Mucosa of descending colon (tissue), 3 donors: ENCODE data around the gene PRKAA1. TPM values are rescaled to one million over a fixed set of nuclear protein-coding genes. Genes with fewer than 3 reads are reported as not detected.
"Not testable (repeated sequence)": the region's sequence is repeated elsewhere in the genome, so short reads cannot be mapped to it uniquely, and the experiment has no call there.

Experiments used
- ATAC-seq: fragments of 200-7000 bp; cut with Tn5 transposase; one replicate; pipeline ENCODE4 v1.9.1; 2020; ENCODE audit warnings: mild to moderate bottlenecking, moderate library complexity
- DNase-seq, 3 donors: peaks; one replicate each; pipeline ENCODE4 v3.0.0-alpha.2; 2020
- H3K36me3 ChIP-seq: fragments of 200-600 bp; one replicate; pipeline ENCODE4 v1.8.0; 2021; ENCODE audit warnings: low read depth, mild to moderate bottlenecking
- H3K4me1 ChIP-seq: fragments of 200-600 bp; one replicate; pipeline ENCODE4 v1.8.0; 2021; ENCODE audit warnings: low read depth, mild to moderate bottlenecking
- H3K4me3 ChIP-seq: fragments of 200-600 bp; one replicate; pipeline ENCODE4 v1.8.0; 2021; ENCODE audit warnings: mild to moderate bottlenecking
- H3K9me3 ChIP-seq: fragments of 200-600 bp; one replicate; pipeline ENCODE4 v1.8.0; 2021; ENCODE audit warnings: mild to moderate bottlenecking
- CTCF ChIP-seq: fragments of 200-600 bp; IDR thresholded peaks from one replicate; pipeline ENCODE4 v1.8.0; 2022; ENCODE audit warnings: antibody characterized with exemption, mild to moderate bottlenecking
- intact Hi-C, 2 donors: fragments of 100-400 bp; cut with DNase I in 1 of 2; cut with micrococcal nuclease in 1 of 2; formaldehyde crosslinking; loops; one replicate each; pipeline versions ENCODE4 v1.11.0 to v1.11.1; 2022; cut with DNase I, micrococcal nuclease
- total RNA-seq, 3 donors: library from RNA; stranded (reverse); fragmentation: NEBNext Ultra II Directional in 2 of 3; extraction: Animal tissue kit (Norgen Biotek cat#: 25700) in 2 of 3; gene quantifications; one replicate each; pipeline versions ENCODE4 v1.2.1 to v1.2.4, GENCODE V29; 2021 to 2023
- donor health status: DM: no; HTN: no; CAD: no; lungs with moderate emphysema.
- donor health status: DM: no; HTN: no; CAD: no.
- donor health status: DM: no; HTN: yes; CAD: no.

The PRKAA1 gene
- total RNA-seq, 3 donors from 2014 or later, result 89.7 to 111 (median 97.9) TPM

- Histone ChIP-seq H3K4me1 (peaks cover 33% of the 10 kb centered on the region), H3K4me3 (no peak overlapping the region), H3K9me3 (no peaks in the 10 kb centered on the region), H3K36me3 (no peaks in the 10 kb centered on the region)
- ATAC-seq (peak; percentile 11), DNase-seq (no peak)
- intact Hi-C loops, result no loop called here
- TF ChIP-seq CTCF, result no peak
Observed at GRCh38 chr5:40796487-40796889, 1.7 kb downstream of the PRKAA1 start.

DNA sequence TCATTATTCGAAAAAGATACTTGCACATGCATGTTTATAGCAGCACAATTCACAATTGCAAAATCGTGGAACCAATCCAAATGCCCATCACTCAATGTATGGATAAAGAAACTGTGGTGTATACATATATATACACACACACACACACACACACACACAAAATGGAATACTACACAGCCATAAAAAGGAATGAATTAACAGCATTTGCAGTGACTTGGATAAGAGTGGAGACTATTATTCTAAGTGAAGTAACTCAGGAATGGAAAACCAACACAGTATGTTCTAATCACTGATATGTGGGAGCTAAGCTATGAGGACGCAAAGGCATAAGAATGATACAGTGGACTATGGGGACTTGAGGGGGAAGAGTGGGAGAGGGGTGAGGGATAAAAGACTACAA is 3.3 kb downstream of the PRKAA1 start:
- DNase-seq, H3K4me3 ChIP-seq, H3K9me3 ChIP-seq, intact Hi-C loops, H3K36me3 ChIP-seq, ATAC-seq: not testable (repeated sequence)
- peaks cover 43% of the 10 kb centered on the region for H3K4me1 ChIP-seq

DNA sequence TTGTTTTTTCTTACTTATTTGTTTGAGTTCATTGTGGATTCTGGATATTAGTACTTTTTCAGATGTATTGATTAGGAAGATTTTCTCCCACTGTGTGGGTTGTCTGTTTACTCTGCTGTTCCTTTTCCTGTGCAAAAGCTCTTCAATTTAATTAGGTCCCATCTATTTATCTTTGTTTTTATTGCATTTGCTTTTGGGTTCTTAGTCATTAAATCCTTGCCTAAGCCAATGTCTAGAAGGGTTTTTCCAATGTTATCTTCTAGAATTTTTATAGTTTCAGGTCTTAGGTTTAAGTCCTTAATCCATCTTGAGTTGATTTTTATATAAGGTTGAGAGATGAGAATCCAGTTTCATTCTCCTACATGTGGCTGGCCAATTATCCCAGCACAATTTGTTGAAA is 3.8 kb downstream of the PRKAA1 start:
- H3K4me3 ChIP-seq, H3K9me3 ChIP-seq, intact Hi-C loops, DNase-seq, ATAC-seq, H3K36me3 ChIP-seq: not testable (repeated sequence)
- peaks cover 45% of the 10 kb centered on the region for H3K4me1 ChIP-seq

DNA sequence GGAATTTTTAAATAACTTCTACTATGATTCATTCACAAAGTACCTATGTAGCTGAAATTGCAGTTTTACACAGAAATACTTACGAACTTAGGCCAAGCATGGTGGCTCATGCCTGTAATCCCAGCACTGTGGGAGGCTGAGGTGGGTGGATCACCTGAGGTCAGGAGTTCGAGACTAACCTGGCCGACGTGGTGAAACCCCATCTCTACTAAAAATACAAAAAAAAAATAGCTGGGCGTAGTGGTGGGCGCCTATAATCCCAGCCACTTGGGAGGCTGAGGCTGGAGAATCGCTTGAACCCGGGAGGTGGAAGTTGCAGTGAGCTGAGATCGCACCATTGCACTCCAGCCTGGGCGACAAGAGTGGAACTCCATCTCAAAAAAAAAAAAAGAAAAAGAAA is 5.5 kb downstream of the PRKAA1 start:
- DNase-seq, H3K36me3 ChIP-seq, intact Hi-C loops, ATAC-seq, H3K9me3 ChIP-seq, H3K4me3 ChIP-seq: not testable (repeated sequence)
- H3K4me1 ChIP-seq, result peaks cover 45% of the 10 kb centered on the region

DNA sequence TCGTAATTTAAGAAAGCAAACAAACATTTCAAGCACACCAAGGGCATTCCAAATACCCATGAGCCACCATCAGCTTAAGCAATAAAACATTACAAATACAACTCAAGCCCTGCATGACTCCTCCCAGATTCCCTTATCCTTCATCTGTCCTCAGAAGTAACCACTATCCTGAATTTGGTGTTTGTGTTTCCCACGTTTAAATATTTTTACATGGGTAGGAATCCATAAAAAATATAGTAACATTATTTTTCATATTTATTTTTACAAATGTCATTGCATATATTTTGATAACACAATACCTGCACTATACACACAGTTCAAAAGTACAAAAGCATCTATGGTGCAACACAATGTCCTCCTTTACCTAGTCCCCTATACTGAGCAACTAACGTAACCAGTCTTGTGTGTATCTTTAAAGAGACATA is 6.4 kb downstream of the PRKAA1 start:
- Histone ChIP-seq H3K36me3 (no peaks in the 10 kb centered on the region), H3K4me3 (no peak overlapping the region), H3K9me3 (no peaks in the 10 kb centered on the region), H3K4me1 (peaks cover 42% of the 10 kb centered on the region)
- TF ChIP-seq CTCF, result no peak
- DNase-seq, result no peak
- peak; percentile 81 for ATAC-seq
- intact Hi-C loops, result no loop called here

GRCh38 chr5:40790947-40791593 is 7.1 kb downstream of the PRKAA1 start:
- peaks cover 36% of the 10 kb centered on the region for H3K4me1 ChIP-seq
- no peak for DNase-seq
- intact Hi-C loops, result no loop called here
- H3K9me3 ChIP-seq, result no peaks in the 10 kb centered on the region
- no peaks in the 10 kb centered on the region for H3K36me3 ChIP-seq
- H3K4me3 ChIP-seq, result no peak overlapping the region
- no peak for TF ChIP-seq CTCF
- no peak for ATAC-seq

GRCh38 chr5:40788941-40789340 is 9.2 kb downstream of the PRKAA1 start:
- H3K36me3 ChIP-seq, H3K9me3 ChIP-seq, DNase-seq, intact Hi-C loops, ATAC-seq, H3K4me3 ChIP-seq: not testable (repeated sequence)
- peaks cover 40% of the 10 kb centered on the region for H3K4me1 ChIP-seq

- no peak for ATAC-seq
- TF ChIP-seq CTCF, result no peak
- Histone ChIP-seq H3K36me3 (no peaks in the 10 kb centered on the region), H3K4me1 (peaks cover 42% of the 10 kb centered on the region), H3K4me3 (no peak overlapping the region), H3K9me3 (no peaks in the 10 kb centered on the region)
- no peak for DNase-seq
- intact Hi-C loops, result no loop called here
Observed at GRCh38 chr5:40787986-40788385, 10.2 kb downstream of the PRKAA1 start.

- H3K9me3 ChIP-seq, ATAC-seq, DNase-seq, intact Hi-C loops, H3K36me3 ChIP-seq, H3K4me3 ChIP-seq: not testable (repeated sequence)
- H3K4me1 ChIP-seq, result peaks cover 34% of the 10 kb centered on the region
Observed at GRCh38 chr5:40786664-40787063, 11.5 kb downstream of the PRKAA1 start.
